NB4 (cell line): Measurements from ENCODE around the gene SYCP2L.

Source experiments
- POLR2A ChIP-seq: IDR thresholded peaks from 2 replicates; pipeline ENCODE4 v1.6.1; 2011; ENCODE audit warnings: mild to moderate bottlenecking; ENCODE audit not compliant: insufficient read length; ENCODE audit errors: extremely low read depth
- TF ChIP-seq, protein P1 (sequence below): IDR thresholded peaks from one replicate; pipeline ENCODE4 v1.5.1; 2012; ENCODE audit warnings: low read depth, low read length

DNA sequence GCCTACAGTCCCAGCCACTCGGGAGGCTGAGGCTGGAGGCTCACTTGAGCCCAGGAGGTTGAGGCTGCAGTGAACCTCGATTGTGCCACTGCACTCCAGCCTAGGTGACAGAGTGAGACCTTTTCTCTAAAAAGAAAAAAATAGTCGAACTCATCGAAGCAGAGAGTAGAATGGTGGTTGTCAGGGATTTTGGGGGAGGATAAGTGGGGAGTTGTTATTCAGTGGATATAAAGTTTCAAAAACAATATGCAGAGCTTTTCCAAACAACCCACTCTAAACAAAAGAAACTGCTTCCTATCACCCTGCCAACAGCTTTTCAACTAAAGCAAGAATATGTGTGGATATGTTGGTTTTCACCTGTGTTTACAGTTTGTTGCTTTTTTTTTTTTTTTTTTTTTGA, 37.0 kb upstream of the SYCP2L start:
- TF ChIP-seq, protein P1, sequence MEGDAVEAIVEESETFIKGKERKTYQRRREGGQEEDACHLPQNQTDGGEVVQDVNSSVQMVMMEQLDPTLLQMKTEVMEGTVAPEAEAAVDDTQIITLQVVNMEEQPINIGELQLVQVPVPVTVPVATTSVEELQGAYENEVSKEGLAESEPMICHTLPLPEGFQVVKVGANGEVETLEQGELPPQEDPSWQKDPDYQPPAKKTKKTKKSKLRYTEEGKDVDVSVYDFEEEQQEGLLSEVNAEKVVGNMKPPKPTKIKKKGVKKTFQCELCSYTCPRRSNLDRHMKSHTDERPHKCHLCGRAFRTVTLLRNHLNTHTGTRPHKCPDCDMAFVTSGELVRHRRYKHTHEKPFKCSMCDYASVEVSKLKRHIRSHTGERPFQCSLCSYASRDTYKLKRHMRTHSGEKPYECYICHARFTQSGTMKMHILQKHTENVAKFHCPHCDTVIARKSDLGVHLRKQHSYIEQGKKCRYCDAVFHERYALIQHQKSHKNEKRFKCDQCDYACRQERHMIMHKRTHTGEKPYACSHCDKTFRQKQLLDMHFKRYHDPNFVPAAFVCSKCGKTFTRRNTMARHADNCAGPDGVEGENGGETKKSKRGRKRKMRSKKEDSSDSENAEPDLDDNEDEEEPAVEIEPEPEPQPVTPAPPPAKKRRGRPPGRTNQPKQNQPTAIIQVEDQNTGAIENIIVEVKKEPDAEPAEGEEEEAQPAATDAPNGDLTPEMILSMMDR: no peak
- TF ChIP-seq POLR2A: no peak
